ENCODE results near the gene CLDN11.
A peak's percentile ranks its signal among the peaks of the same experiment; 100 is the strongest.

CLDN11 gene

DNA sequence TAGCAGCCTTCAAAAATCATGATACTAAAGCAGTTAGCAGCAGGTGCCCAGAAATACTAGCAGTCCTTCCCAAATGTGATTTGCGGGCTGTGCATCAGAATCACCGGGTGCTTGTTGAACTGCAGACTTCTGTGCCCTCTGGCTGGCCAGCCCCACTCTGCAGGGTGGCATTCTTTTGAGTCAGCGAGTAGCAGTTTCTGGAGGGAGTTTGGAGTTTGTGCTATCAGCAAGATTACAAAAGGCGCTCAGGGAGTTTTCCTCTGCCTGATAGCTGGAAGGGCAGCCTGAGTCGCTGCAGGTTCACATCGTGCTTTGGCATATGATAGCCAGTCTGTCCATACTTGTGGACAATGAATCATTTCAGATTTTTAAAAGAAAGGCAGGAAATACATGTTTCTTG lies 57.6 kb downstream of the CLDN11 start:
- no peak for TF ChIP-seq CTCF (conservative IDR thresholded peaks at IDR 0.05; ENCODE audit: low read depth, low read length)
- no peak overlapping the region for H3K4me3 ChIP-seq (ENCODE audit: low read length)
- DNase-seq (ENCODE audit: low read depth): no peak

DNA sequence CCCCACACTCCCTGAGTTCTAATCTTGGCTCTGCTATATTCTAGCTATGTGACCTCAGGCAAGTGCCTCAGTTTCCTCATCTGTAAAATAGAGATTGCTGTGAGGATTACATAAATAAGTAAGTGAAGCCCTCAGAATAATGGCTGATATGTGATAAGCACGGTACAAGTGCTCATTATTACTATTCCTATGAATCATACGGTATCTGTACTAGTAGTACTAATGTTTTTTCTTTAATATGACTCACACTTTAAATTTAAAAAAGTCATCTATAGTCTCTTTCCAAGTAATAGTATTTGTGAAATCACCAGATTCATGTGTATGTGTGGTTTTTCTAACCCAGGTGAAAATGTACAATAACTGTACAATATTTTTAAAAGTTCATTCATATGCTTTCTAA lies 58.7 kb downstream of the CLDN11 start:
- no peak overlapping the region for H3K4me3 ChIP-seq (ENCODE audit: low read length)
- no peak for DNase-seq (ENCODE audit: low read depth)
- TF ChIP-seq CTCF (conservative IDR thresholded peaks at IDR 0.05; ENCODE audit: low read depth, low read length): no peak

GRCh38 chr3:170480111-170480510 lies 61.4 kb downstream of the CLDN11 start:
- DNase-seq (ENCODE audit: low read depth): no peak
- TF ChIP-seq CTCF (conservative IDR thresholded peaks at IDR 0.05; ENCODE audit: low read depth, low read length): no peak
- no peak overlapping the region for H3K4me3 ChIP-seq (ENCODE audit: low read length)

- no peak for DNase-seq (ENCODE audit: low read depth)
- no peak overlapping the region for H3K4me3 ChIP-seq (ENCODE audit: low read length)
- no peak for TF ChIP-seq CTCF (conservative IDR thresholded peaks at IDR 0.05; ENCODE audit: low read depth, low read length)
Observed at GRCh38 chr3:170482199-170482598, 63.5 kb downstream of the CLDN11 start.

- no peak for DNase-seq (ENCODE audit: low read depth)
Observed at GRCh38 chr3:170483485-170484262, 65.0 kb downstream of the CLDN11 start.

More at GRCh38 chr3:170483485-170484262, 65.0 kb downstream of the CLDN11 start:
- H3K4me3 ChIP-seq (ENCODE audit: low read length): no peak overlapping the region
- peak; percentile 38 for TF ChIP-seq CTCF (conservative IDR thresholded peaks at IDR 0.05; ENCODE audit: low read depth, low read length)
